ENCODE results near the gene KRTAP10-1.

KRTAP10-1 gene

GRCh38 chr21:44527983-44528633, 11.9 kb downstream of the KRTAP10-1 start:
- DNase-seq (ENCODE audit: low spot score) = no peak

GRCh38 chr21:44527156-44527982, 12.6 kb downstream of the KRTAP10-1 start:
- DNase-seq (ENCODE audit: low spot score) = no peak

DNA sequence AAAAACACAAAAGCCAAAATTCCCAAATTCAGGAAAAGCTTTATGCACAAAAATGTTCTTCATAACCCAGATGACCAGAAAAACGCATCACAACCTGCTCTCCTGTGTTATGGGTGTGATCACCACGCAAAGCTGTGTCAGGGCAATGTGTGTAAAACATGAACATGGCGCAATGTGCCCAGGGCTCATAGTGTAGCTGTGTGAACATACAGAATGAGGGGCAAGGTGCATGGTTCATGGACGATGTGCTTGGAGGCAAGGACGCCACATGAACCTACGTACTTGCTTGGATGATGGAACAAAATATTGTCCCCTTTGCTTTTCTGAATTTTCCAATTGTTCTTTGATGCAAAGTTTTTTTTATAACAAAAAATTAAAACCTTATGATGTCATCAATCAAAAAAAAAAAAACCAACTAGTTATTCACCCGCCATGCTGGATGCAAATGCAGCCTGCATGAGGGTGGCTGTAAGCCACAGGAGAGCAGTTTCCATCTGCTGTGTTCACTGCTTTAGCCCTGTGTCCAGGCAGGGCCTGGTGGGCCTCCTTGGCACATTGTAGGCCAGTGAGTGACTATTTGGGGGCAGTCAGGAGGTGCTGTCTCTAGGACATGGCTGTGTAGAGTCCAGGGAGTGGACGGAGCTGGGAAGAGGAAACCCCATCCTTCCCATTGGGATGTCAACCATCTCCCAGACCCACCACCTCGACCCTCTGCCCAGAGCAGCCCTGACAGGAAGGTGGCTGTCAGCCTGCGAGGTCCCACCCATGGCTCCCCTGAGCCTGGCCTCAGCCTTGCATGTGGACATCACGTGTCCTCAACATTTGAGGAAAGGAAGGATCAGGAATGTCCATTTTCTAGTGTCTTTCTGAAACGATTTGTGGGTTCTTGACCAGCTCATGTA, 13.6 kb downstream of the KRTAP10-1 start:
- no peak for DNase-seq (ENCODE audit: low spot score)

GRCh38 chr21:44525391-44526095, 14.5 kb downstream of the KRTAP10-1 start:
- no peak for DNase-seq (ENCODE audit: low spot score)

DNA sequence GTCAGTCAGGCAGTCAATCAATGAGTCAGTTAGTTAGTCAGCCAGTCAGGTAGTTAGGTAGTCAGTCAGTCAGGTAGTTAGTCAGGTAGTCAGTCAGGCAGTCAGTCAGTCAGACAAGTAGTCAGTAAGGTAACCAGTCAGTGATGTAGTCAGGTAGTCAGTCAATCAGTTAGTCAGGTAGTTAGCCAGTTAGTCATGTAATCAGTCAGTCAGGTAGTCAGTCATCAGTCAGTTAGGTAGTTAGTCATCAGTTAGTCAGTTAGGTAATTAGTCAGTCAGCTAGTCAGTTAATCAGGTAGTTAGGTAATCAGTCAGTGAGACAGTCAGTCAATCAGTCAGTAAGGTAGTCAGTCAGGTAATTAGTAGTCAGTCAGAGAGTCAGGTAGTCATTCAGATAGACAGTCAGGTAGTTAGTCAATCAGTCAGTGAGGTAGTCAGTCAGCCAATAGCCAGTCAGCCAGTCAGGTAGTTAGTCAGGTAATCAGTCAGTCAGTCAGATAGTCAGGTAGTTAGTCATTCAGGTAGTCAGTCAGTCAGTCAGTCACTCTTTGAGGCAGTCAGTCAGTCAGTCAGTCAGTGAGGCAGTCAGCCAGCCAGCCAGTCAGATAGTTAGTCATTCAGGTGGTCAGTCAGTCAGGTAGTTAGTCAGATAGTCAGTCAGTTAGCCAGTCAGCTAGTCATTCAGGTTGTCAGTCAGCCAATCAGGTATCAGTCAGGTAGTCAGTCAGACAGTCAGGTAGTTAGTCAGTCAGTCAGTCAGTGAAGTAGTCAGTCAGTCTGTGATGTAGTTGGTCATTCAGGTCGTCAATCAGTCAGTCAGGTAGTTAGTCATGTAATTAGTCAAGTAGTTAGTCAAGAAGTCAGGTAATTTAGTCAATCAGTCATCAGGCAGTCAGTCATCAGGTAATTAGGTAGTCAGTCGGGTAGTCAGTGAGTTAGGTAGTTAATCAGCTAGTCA, 15.3 kb downstream of the KRTAP10-1 start:
- no peak for DNase-seq (ENCODE audit: low spot score)

DNA sequence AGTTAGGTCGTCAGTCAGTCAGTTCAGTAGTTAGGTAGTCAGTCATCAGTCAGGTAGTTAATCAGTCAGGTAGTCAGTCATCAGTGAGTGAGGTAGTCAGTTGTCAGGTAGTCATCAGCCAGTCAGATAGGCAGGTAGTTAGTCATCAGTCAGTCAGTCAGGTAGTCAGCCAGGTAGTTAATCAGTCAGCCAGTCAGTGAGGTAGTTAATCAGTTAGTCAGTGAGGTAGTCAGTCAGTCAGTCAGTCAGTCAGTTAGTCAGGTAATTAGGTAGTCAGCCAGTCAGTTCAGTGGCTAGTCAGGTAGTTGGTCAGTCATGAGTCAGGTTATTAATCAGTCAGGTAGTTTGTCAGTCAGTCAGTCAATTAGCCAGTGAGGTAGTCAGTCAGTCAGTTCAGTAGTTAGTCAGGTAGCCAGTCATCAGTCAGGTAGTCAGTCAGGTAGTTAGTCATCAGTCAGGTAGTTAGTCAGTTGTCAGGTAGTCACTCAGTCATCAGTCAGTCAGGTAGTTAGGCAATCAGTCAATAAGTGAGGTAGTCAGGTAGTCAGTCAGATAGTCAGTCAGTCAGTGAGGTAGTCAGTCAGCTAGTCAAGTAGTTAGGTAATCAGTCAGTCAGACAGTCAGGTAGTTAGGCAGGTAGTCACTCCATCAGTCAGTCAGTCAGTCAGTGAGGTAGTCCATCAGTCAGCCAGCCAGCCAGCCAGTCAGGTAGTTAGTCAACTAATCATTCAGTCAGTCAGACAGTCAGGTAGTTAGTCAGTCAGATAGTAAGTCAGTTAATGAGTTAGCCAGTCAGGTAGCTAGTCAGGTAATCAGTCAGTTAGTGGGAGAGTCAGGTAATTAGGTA, 16.2 kb downstream of the KRTAP10-1 start:
- no peak for DNase-seq (ENCODE audit: low spot score)

DNA sequence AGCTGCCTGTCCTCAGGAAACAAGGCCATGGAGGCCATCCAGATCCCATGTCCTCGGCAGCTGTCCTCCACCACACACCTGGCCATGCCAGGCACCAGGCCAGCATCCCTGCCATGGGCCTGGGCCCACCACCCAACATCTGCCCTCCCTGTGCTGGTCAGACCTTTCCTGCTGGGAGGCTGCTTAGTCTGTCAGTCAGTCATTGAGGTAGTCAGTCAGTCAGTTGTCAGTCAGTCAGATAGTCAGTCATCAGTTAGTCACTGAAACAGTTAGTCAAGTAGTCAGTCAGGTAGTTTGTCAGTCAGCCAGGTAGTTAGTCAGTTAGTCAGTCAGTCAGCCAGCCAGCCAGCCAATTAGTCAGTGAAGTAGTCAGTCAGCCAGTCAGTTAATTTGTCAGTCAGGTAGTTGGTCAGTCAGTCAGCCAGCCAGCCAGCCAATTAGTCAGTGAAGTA, 17.2 kb downstream of the KRTAP10-1 start:
- DNase-seq (ENCODE audit: low spot score) = no peak

GRCh38 chr21:44521928-44522752, 17.9 kb downstream of the KRTAP10-1 start:
- DNase-seq (ENCODE audit: low spot score) = no peak

DNA sequence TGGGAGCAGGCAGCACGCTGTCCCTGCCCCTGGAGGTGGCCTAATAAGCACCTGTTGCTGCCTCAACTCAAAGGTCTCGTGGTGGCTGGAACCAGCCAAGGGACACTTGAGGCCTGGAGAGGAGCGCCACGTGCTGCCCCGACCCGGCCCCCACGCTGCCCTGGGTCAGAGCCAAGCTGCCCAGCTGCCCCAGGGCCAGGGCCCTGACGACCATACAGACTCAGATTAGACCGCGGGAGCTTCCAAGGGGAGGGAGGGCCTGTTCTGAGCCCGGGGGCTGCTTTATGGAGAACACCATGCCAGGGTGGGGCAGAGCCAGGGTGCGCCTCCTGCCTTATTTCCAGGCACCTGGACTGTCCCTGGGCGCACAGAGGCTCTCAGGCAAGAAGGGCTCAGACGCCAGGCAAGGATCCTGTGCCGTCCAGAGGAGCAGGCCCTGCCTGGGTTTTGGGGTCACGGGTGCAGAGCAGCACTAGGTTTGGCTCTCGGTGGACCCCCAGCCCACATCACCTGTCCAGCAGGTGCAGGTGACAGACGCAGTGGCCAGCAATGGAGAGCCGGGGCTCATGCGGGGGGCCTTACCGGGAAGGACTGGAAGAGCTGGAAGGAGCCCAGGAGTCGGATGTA, 18.6 kb downstream of the KRTAP10-1 start:
- DNase-seq (ENCODE audit: low spot score) = no peak

GRCh38 chr21:44520326-44521300, 19.4 kb downstream of the KRTAP10-1 start:
- no peak for DNase-seq (ENCODE audit: low spot score)

DNA sequence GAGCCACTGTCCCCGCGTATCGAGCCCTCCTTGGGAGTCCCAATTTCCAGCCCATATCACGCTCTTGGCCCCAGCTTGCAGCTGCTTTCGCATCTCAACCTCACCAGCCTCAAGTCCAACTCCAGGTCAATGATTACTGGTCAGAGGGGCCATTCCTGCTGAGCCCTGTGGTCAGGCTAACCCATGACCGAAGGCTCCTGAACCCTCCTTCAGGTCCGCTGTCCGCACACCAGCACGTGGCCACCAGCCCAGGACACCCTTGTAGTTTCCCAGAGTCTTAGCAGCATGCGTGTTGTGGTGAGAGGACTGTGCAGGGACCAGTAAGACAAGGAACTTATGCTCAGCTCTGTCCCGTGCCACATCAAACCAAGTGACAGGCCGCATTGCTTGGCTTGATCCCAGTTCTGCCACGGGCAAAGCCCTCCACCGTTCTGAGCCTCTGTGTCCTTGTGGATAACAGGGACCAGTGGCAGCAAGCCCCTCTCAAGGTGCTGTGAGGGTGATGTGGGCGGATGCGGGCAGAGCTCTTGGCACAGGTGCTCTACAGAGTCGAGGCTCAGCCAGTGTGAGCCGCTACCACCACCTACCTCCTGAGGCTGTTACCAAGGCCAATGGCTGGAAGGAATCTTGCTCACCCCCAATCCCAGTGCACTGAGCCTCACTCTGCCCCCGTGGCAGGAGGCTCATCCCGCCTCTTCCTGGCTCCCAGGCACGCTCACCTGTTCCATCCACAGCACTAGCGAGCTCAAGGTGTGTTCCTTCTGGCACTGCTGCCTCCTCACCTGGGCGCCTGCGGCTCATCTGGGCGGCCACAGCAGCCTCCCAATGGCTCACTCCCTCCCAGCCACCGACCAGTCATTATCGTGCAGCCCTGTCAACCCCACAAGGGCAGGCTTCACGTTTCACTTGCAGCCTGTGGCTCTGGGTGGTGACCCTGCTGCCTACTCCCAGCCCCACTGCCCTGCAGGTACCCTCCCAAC, 20.4 kb downstream of the KRTAP10-1 start:
- DNase-seq (ENCODE audit: low spot score) = no peak

GRCh38 chr21:44518686-44519085, 21.3 kb downstream of the KRTAP10-1 start:
- no peak for DNase-seq (ENCODE audit: low spot score)

GRCh38 chr21:44517175-44517899, 22.7 kb downstream of the KRTAP10-1 start:
- DNase-seq (ENCODE audit: low spot score) = no peak

GRCh38 chr21:44516828-44517174, 23.2 kb downstream of the KRTAP10-1 start:
- DNase-seq (ENCODE audit: low spot score) = no peak

DNA sequence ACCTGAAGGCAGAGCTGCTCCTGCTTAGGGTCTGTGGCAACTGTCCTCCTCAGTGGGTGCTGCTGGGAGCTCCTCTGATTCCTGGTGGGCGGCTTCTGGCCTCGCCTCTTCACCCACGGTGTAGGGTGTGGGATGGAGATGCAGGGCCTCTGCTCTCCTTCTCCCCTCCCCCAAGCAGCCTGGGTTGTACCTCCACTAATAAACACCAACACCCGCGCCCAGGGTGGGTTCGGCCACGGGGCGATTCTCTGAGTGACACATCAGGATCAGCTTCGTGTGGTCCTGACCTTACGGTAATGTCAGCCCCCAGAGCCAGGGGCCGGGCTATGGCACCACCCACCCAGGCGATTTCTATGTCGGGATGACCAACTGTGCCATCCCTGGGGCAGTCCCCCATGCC, 23.7 kb downstream of the KRTAP10-1 start:
- DNase-seq (ENCODE audit: low spot score) = no peak

Data from CD4-positive, alpha-beta T cell treated with Interleukin-2 at 100 ng/mL for 4 hours (primary cell).